Measurements from ENCODE around the gene CTDSPL.

Gene CTDSPL

DNA sequence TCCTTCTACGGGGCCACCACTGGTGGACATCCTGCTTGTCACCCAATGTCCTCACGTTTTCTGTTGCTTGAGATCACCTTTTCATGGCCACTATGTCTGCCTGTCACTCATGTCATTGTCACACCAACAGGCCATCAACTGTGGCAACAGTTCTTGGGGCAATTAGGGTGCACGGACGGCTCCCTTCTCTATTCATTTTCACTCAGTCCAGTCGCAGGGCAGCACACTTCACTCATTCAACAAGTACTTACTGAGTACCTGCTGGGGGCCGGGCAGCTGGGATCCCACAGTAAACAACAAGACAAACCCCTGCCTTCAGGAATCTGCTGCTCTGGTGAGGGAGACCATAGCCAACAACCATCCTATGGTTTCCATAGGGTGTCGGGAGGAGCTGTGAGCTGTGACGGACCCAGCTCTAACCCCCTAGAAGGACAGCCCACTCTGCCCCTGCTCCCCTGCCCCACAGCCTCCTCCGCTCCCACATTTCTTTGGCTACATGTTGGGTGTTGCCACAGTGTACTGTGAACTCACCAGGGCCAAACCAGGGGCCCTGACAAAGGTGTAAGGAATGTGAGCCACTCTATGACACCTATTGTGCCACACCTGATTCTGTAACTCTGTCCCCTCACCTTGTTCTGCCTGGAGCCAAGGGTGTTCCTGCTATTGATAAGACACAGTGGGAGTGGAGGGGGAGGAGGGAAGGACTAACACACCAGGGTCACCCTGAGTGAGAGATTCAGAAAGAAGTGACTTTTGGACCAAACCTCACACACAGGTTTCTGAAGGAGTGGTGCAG is 130.8 kb downstream of the CTDSPL start:
- no peak for DNase-seq

- DNase-seq: no peak
Measured at GRCh38 chr3:37993067-37993455, 131.4 kb downstream of the CTDSPL start.

DNA sequence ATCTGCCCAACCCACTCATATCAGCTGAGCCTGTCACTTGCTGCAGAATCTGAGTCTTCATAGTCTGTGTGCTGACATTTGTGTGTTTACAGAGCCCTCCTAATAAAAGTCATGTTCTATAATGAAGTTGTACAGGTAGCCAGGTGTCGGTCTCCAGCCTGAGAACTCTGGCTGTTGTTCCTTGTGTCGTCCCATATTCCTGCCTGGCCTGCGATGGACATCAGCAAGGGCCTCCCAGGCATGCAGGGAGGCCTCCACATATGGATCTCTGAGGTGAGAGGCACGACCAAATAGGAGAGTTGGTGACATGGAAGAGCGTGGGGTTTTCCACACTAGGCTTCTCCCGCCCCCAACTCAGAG is 131.8 kb downstream of the CTDSPL start:
- no peak for DNase-seq

DNA sequence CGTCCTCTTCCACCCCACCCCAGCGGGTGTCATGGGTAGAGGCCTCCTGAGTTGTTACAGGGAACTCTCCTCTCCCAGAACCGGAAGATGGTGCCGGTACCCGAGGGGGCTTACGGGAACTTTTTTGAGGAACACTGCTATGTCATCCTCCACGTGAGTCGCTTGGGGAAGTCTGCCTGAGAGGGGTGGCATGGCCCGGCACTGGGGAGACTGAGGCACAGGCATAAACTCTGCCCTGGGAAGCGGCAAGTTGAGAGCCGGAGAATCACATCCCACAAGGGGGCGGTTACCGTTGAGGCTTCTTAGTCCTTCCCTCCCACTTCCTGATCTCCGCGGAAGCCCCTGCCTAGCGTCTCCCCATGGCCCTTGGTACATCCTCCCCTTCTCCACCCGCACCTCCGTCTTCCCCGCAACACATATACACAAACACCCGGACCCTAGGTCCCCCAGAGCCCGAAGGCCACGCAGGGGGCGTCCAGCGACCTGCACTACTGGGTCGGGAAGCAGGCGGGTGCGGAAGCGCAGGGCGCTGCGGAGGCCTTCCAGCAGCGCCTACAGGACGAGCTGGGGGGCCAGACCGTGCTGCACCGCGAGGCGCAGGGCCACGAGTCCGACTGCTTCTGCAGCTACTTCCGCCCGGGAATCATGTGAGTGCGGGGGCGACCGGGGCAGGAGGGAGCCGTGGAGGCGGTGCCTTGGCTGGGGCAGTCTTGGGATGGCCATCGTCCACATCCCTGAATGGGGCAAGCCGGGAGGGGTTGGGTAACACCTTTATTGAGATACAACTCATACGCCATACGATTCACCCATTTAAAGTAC is 132.3 kb downstream of the CTDSPL start:
- DNase-seq: peak; percentile 88

DNA sequence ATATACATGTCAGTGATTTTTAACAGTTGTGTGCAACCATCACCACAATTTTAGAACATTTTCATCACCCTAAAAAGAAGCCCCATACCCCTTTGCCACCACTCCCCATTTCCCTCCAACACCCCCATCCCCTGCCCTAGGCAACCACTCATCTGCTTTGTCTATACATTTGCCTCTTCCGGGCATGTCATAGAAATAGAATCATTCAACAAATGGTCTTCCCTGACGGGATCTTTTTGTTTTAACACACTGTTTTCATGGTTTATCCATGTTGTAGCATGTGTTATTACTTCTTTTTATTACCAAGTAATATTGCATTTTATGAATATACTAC is 132.9 kb downstream of the CTDSPL start:
- DNase-seq: peak; percentile 27

- DNase-seq: no peak
Measured at GRCh38 chr3:37995652-37996641, 134.3 kb downstream of the CTDSPL start.

DNA sequence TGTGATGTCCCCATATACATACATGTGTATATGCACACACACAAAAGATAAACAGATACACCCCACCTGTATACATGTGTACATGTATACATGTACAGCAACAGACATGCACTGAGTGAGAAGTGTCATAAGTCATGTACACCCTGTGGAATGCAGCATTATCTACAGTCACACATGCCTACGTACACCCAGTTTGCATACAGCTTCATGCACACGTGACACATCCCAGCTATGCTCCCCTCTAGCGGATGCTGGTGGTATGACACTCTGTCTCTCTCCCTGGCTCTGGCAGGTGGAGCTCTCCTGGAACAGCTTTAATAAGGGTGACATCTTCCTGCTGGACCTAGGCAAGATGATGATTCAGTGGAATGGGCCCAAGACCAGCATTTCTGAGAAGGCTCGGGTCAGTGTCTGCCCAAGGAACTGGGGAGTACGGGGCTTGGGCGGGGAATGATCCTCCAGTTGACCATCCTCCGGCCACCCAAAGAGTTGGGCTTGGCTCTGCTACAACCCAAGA is 135.2 kb downstream of the CTDSPL start:
- DNase-seq: peak; percentile 89

DNA sequence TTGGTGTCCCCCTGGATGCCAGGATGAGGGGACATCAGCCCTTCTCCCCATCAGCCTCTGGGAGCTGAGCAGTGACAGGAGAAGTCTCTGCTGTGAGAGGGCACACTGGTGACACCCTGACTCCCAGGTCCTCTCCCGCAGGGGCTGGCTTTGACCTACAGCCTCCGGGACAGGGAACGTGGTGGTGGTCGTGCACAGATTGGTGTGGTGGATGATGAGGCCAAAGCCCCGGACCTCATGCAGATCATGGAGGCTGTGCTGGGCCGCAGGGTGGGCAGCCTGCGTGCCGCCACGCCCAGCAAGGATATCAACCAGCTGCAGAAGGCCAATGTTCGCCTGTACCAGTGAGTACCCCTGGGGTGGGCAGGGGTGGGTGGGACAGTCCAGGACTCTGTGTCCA is 135.7 kb downstream of the CTDSPL start:
- DNase-seq: no peak

GRCh38 chr3:37997791-37998370 is 136.2 kb downstream of the CTDSPL start:
- DNase-seq: no peak

DNA sequence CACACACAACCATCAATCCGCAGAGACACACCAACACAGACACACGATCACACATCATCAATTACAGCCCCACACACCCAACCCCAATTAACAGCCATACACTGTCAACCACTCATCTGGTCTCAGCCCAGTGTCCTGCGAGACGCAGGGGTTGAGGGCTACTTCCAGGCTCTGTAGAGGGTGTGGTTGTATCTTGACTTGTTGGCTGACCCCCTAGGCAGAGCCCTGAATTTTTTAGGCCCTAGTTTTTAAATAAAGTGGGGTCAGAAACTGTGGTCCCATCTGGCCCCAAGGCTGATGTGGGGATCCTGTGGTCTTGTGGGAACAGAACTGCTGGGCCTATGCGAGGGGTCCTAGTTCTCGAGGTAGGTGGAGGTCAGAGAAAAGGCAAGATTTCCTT is 138.2 kb downstream of the CTDSPL start:
- no peak for DNase-seq

GRCh38 chr3:38000242-38000916 is 138.7 kb downstream of the CTDSPL start:
- no peak for DNase-seq

GRCh38 chr3:38000965-38001455 is 139.3 kb downstream of the CTDSPL start:
- DNase-seq: no peak

GRCh38 chr3:38001456-38002081 is 139.9 kb downstream of the CTDSPL start:
- no peak for DNase-seq

DNA sequence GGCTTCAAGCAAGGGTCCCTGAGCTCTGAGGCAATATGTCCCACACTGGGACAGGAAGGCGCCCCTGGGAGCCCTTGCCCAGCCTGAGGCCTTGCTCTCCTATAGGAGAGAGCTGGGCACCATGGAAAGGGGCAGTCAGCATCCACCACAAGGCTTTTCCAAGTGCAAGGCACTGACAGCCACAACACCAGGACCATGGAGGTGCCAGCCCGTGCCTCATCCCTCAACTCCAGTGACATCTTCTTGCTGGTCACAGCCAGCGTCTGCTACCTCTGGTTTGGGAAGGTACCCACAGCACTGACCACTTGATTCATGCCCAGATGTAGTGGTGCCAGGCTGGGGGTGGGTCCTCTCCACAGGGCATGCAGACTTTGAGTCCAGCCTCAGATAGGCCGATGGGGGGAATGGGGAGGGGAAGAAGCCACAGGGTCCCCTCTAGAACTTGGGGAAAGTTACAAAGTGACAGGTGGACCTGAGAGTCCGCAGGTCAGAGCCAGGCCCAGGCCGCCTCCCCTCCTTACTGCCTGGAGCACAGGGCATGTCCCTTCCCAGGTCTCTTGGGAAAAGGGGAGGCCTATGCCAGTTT is 140.7 kb downstream of the CTDSPL start:
- no peak for DNase-seq

- no peak for DNase-seq
Measured at GRCh38 chr3:38002940-38003339, 141.3 kb downstream of the CTDSPL start.

GRCh38 chr3:38003371-38003816 is 141.7 kb downstream of the CTDSPL start:
- peak; percentile 72 for DNase-seq

- no peak for DNase-seq
Measured at GRCh38 chr3:38003817-38004414, 142.2 kb downstream of the CTDSPL start.

DNA sequence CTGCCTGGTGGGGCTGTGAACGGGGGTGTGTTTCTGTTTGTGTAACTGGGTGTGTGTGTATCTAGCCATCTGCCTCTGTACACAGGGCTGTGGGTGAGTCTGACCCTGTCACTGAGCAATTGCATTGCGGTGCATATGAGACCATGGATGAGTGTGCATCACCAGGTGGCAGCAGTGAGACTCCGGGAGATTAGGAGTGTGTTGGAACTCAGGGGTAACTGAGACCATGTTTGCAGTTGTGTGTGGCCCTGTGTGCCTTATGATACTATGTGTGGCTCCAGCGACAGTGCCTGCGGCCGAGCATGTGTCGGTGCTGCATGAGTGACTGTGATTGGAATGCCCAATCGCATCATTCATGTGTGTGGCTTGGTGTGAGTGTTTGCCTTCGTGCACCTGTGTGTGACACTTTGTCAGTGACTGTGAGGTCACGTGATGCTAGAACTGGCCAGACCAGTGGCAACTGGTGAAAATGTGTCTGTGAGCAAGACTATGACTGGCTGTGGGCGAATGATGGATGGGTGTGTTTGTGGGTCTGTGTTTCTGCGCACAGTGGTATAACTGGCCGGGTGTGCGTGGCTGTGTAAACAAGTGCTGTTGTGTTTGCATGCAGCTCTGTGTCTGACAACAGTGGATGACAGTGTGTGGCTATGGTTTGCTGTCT is 142.9 kb downstream of the CTDSPL start:
- peak; percentile 66 for DNase-seq

GRCh38 chr3:38005076-38006020 is 143.7 kb downstream of the CTDSPL start:
- no peak for DNase-seq

Data from stimulated activated CD4-positive, alpha-beta T cell treated with anti-CD3 and anti-CD28 coated beads, Interleukin-15, amount 100 ng/mL, for 24 hours (primary cell).